GM21723 (cell line): Measurements from ENCODE around the gene UHRF1.
"Not testable (repeated sequence)": the region's sequence is repeated elsewhere in the genome, so short reads cannot be mapped to it uniquely, and the experiment has no call there.

ENCODE experiments used
- ATAC-seq: cut with Tn5 transposase; IDR thresholded peaks from one replicate; pipeline ENCODE4 v1.9.1; 2021; ENCODE audit warnings: mild to moderate bottlenecking, moderate library complexity; ENCODE audit not compliant: unreplicated experiment

UHRF1 gene

GRCh38 chr19:4970558-4971423 is 61.5 kb downstream of the UHRF1 start:
- no peak for ATAC-seq

- ATAC-seq = no peak
Observed at GRCh38 chr19:4971424-4971793, 62.1 kb downstream of the UHRF1 start.

- no peak for ATAC-seq
Observed at GRCh38 chr19:4971816-4972495, 62.7 kb downstream of the UHRF1 start.

- ATAC-seq = no peak
Observed at GRCh38 chr19:4972509-4973230, 63.4 kb downstream of the UHRF1 start.

GRCh38 chr19:4974880-4975469 is 65.7 kb downstream of the UHRF1 start:
- ATAC-seq = no peak

- not testable (repeated sequence) for ATAC-seq
Observed at GRCh38 chr19:4975601-4976000, 66.3 kb downstream of the UHRF1 start.

- no peak for ATAC-seq
Observed at GRCh38 chr19:4976401-4977298, 67.3 kb downstream of the UHRF1 start.

- no peak for ATAC-seq
Observed at GRCh38 chr19:4977299-4978174, 68.2 kb downstream of the UHRF1 start.

GRCh38 chr19:4979211-4979807 is 70.0 kb downstream of the UHRF1 start:
- ATAC-seq = no peak

GRCh38 chr19:4980067-4980466 is 70.8 kb downstream of the UHRF1 start:
- ATAC-seq = no peak

GRCh38 chr19:4980838-4981680 is 71.8 kb downstream of the UHRF1 start:
- ATAC-seq = no peak

GRCh38 chr19:4981681-4981958 is 72.3 kb downstream of the UHRF1 start:
- no peak for ATAC-seq

- ATAC-seq = no peak
Observed at GRCh38 chr19:4983346-4984105, 74.2 kb downstream of the UHRF1 start.

GRCh38 chr19:4984106-4984380 is 74.7 kb downstream of the UHRF1 start:
- no peak for ATAC-seq

- no peak for ATAC-seq
Observed at GRCh38 chr19:4984438-4984990, 75.2 kb downstream of the UHRF1 start.

- no peak for ATAC-seq
Observed at GRCh38 chr19:4985551-4985991, 76.3 kb downstream of the UHRF1 start.

GRCh38 chr19:4986056-4986455 is 76.8 kb downstream of the UHRF1 start:
- no peak for ATAC-seq
